HG03378 (cell line): ENCODE measurements around the gene PTPRN2.

Experiments used
- ATAC-seq: cut with Tn5 transposase; IDR thresholded peaks from one replicate; pipeline ENCODE4 v1.9.1; 2021; ENCODE audit warnings: mild to moderate bottlenecking, moderate library complexity; ENCODE audit not compliant: unreplicated experiment

PTPRN2 gene

GRCh38 chr7:158068853-158069252 is 518.8 kb downstream of the PTPRN2 start:
- no peak for ATAC-seq

GRCh38 chr7:158067931-158068482 is 519.6 kb downstream of the PTPRN2 start:
- no peak for ATAC-seq

GRCh38 chr7:158067219-158067930 is 520.2 kb downstream of the PTPRN2 start:
- ATAC-seq = no peak

- ATAC-seq = no peak
Measured at GRCh38 chr7:158066085-158066484, 521.5 kb downstream of the PTPRN2 start.

GRCh38 chr7:158065340-158065739 is 522.3 kb downstream of the PTPRN2 start:
- no peak for ATAC-seq

GRCh38 chr7:158064631-158065030 is 523.0 kb downstream of the PTPRN2 start:
- no peak for ATAC-seq

- ATAC-seq = no peak
Measured at GRCh38 chr7:158063850-158064610, 523.6 kb downstream of the PTPRN2 start.

- ATAC-seq = no peak
Measured at GRCh38 chr7:158062661-158063060, 525.0 kb downstream of the PTPRN2 start.

GRCh38 chr7:158061884-158062656 is 525.6 kb downstream of the PTPRN2 start:
- no peak for ATAC-seq

GRCh38 chr7:158061026-158061630 is 526.5 kb downstream of the PTPRN2 start:
- no peak for ATAC-seq

- no peak for ATAC-seq
Measured at GRCh38 chr7:158060216-158060615, 527.4 kb downstream of the PTPRN2 start.

GRCh38 chr7:158057446-158057845 is 530.2 kb downstream of the PTPRN2 start:
- no peak for ATAC-seq

GRCh38 chr7:158056761-158057160 is 530.9 kb downstream of the PTPRN2 start:
- no peak for ATAC-seq

GRCh38 chr7:158055726-158056510 is 531.7 kb downstream of the PTPRN2 start:
- no peak for ATAC-seq

- no peak for ATAC-seq
Measured at GRCh38 chr7:158054611-158055010, 533.0 kb downstream of the PTPRN2 start.

- no peak for ATAC-seq
Measured at GRCh38 chr7:158054081-158054480, 533.5 kb downstream of the PTPRN2 start.

GRCh38 chr7:158053183-158053915 is 534.3 kb downstream of the PTPRN2 start:
- no peak for ATAC-seq

GRCh38 chr7:158052381-158053060 is 535.1 kb downstream of the PTPRN2 start:
- no peak for ATAC-seq

GRCh38 chr7:158051776-158052175 is 535.8 kb downstream of the PTPRN2 start:
- no peak for ATAC-seq
